Mucosa of stomach (tissue), 1 donor: ENCODE data around the gene FUCA1.
"Not testable (repeated sequence)": the region's sequence is repeated elsewhere in the genome, so short reads cannot be mapped to it uniquely, and the experiment has no call there.

Source experiments
- H3K27me3 ChIP-seq: one replicate; pipeline ENCODE4 v1.7.0; 2013; ENCODE audit warnings: mild to moderate bottlenecking, low read length; ENCODE audit not compliant: control insufficient read depth, insufficient read depth
- H3K36me3 ChIP-seq: one replicate; pipeline ENCODE4 v1.7.0; 2013; ENCODE audit warnings: low read length; ENCODE audit not compliant: control insufficient read depth, insufficient read depth
- H3K4me1 ChIP-seq: one replicate; pipeline ENCODE4 v1.7.0; 2013; ENCODE audit warnings: mild to moderate bottlenecking, low read length; ENCODE audit not compliant: control insufficient read depth, insufficient read depth
- H3K4me3 ChIP-seq: one replicate; pipeline ENCODE4 v1.7.0; 2013; ENCODE audit warnings: low read length
- H3K9ac ChIP-seq: one replicate; pipeline ENCODE4 v1.7.0; 2013; ENCODE audit warnings: mild to moderate bottlenecking, low read length, moderate library complexity
- H3K9me3 ChIP-seq: one replicate; pipeline ENCODE4 v1.7.0; 2013; ENCODE audit warnings: mild to moderate bottlenecking, low read length, moderate library complexity; ENCODE audit not compliant: control insufficient read depth
- donor health status: Pancreatic carcinoma.

The FUCA1 gene

DNA sequence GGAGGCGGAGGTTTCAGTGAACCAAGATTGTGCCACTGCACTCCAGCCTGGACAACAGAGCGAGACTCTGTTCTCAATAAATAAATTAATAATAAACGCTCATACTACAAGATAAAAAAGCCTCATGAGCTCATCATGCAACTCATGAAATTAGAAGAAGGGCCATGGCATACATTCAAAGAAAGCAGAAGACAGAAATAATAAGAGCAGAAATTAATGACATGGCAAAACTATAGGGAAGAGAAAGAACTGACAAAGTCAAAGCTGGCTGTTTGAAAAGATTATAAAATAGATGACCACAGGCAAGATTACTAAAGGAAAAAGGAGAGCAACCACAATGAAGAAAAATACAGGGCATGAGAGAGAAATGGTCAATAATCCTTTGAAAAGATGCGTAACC is 14.7 kb upstream of the FUCA1 start:
- Histone ChIP-seq H3K36me3 (no peaks in the 10 kb centered on the region), H3K4me3 (no peak overlapping the region), H3K9ac (no peak overlapping the region), H3K9me3 (no peaks in the 10 kb centered on the region), H3K4me1 (no peaks in the 10 kb centered on the region), H3K27me3 (no peaks in the 10 kb centered on the region)

DNA sequence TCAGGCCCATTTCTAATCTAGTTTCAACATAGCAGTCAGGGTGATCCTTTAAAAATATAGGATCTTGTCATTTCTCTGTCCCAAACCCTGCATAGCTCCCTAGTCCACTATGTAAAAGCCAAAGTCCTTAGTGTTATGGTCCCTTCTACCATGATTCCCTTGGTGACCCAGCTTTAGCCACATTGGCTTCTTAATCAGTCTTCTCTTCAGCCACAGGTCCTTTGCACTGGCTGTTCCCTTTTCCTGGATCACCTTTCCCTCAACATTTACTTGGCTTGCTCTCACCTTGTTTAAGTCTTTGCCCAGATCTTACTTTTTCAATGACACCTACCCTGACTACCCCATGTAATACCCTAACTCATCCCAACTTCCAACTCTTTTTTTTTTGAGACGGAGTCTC is 11.7 kb upstream of the FUCA1 start:
- no peaks in the 10 kb centered on the region for H3K27me3 ChIP-seq
- H3K9me3 ChIP-seq: no peaks in the 10 kb centered on the region
- H3K4me1 ChIP-seq: no peaks in the 10 kb centered on the region
- H3K4me3 ChIP-seq: no peak overlapping the region
- H3K36me3 ChIP-seq: no peaks in the 10 kb centered on the region
- H3K9ac ChIP-seq: no peak overlapping the region

DNA sequence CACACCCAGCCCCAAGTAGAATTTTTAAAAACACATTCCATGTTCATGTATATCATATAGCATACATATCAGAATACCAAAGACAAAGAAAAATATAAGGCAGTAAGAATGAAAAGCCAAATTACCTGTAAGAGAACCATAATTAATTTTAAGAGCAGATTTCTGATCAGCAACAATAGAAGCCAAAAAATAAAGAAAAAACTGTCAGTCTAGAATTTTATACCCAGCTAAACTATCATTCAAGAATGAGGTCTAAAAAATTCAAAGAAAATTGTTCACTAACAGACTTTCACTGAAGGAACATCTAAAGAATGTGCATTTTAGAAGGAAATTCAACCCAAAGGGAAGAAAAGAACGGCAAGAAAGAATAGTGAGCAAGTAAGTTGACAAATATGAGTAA is 10.6 kb upstream of the FUCA1 start:
- Histone ChIP-seq H3K4me1 (no peaks in the 10 kb centered on the region), H3K9ac (no peak overlapping the region), H3K4me3 (no peak overlapping the region), H3K9me3 (no peaks in the 10 kb centered on the region), H3K36me3 (no peaks in the 10 kb centered on the region), H3K27me3 (no peaks in the 10 kb centered on the region)

DNA sequence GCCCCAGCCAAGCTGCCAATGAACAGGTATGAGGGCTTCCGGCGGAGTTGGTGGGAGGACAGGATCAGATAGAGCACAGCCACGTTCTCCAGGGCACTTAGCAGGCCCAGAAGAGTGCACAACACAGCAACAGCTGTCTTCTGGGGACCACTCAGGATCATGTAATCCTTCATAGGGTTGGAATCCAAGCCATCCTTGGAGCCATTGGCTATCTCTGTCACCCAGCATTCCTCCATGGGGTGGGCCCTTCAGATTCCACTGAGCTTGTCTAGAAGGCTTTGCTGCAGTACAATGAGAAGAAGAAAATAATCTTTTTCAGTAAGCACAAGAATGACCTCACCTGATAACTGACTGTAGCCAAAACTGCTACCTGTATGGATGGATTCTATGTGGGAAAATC is 7.3 kb upstream of the FUCA1 start:
- Histone ChIP-seq H3K27me3 (no peaks in the 10 kb centered on the region), H3K9me3 (no peaks in the 10 kb centered on the region), H3K4me1 (no peaks in the 10 kb centered on the region), H3K4me3 (no peak overlapping the region), H3K9ac (no peak overlapping the region), H3K36me3 (no peaks in the 10 kb centered on the region)

DNA sequence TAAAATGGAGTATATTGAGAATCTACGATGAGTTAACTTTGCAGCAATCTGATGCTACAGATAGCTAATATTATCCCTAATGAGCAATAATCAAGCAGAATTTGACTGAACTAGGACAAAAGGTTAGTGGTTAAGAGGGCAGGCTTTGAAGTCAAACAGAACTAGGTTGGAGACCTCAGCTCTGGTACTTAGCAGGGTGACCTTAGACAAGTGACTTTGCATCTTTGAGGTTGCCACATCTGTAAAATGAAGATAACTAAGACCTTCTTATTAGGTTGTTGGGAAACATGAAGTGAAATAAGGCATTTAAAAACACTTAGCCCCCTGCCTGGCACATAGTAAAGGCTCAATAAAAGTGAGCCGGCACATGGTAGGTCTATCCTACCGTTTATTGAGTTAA is 4.3 kb upstream of the FUCA1 start:
- Histone ChIP-seq H3K4me3 (no peak overlapping the region), H3K36me3 (no peaks in the 10 kb centered on the region), H3K4me1 (peaks cover 2% of the 10 kb centered on the region), H3K9ac (no peak overlapping the region), H3K27me3 (no peaks in the 10 kb centered on the region), H3K9me3 (no peaks in the 10 kb centered on the region)

DNA sequence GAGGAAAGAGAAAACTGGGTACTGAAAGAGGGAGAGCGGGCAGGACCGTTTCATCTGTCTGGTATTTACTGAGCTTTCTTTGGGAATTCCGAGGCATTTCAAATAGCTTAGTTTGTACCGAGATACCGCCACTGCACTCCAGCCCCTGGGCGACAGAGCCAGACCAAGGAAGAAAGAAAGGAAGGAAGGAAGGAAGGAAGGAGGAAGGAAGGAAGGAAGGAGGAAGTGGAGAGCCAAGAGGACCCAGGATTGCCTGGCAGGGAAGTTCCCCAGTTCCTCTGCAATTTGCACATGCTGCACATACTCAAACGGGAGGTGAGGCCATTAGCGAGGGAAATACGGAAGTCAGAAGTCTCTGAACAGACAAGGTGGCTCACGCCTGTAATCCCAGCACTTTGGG is 961 bp upstream of the FUCA1 start:
- Histone ChIP-seq H3K9ac (peak overlapping the region; percentile 68), H3K9me3 (no peaks in the 10 kb centered on the region), H3K4me3 (peak overlapping the region; percentile 45), H3K4me1 (peaks cover 20% of the 10 kb centered on the region), H3K27me3 (no peaks in the 10 kb centered on the region), H3K36me3 (no peaks in the 10 kb centered on the region)

DNA sequence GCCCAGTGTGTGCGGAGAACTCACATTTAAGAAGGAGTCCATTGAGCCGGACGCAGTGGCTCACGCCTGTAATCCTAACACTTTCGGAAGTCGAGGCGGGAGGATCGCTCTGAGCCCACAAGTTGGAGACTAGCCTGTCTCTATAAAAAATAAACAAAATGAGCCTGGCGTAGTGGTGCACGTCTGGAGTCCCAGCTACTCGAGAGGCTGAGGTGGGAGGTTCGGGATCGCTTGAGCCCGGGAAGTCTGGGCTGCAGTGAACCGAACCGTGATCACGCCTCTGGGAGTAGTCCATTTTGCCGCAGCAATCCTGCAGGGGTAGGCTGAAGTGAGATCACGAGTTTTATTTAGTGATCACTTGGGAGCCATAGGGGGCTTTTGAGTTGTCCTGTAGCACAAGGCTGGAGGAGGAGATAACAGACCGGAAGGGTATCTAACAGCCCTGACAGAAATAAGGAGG is 497 bp upstream of the FUCA1 start:
- Histone ChIP-seq H3K9me3 (no peaks in the 10 kb centered on the region), H3K4me3 (peak overlapping the region; percentile 45), H3K27me3 (no peaks in the 10 kb centered on the region), H3K4me1 (peaks cover 20% of the 10 kb centered on the region), H3K36me3 (no peaks in the 10 kb centered on the region), H3K9ac (peak overlapping the region; percentile 68)

DNA sequence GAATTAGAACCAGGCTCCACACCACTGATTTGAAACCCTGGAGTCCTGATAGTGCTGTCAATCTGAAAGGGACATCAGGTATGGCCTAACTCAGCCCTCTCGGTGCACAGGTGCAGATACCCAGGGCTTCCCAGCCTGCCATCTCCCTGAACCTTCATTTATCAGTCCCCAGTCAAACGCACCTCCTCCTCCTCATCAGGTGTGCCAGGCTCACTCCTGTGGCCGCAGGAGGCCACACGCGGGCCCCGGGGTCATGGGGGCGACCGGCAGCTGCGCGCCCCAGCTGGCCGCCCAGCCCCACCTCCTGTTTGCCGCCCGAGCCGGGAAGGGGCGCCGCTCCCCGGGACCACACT is 572 bp downstream of the FUCA1 start:
- Histone ChIP-seq H3K9me3 (no peaks in the 10 kb centered on the region), H3K4me1 (peaks cover 20% of the 10 kb centered on the region), H3K9ac (peak overlapping the region; percentile 68), H3K4me3 (peak overlapping the region; percentile 45), H3K36me3 (no peaks in the 10 kb centered on the region), H3K27me3 (no peaks in the 10 kb centered on the region)

DNA sequence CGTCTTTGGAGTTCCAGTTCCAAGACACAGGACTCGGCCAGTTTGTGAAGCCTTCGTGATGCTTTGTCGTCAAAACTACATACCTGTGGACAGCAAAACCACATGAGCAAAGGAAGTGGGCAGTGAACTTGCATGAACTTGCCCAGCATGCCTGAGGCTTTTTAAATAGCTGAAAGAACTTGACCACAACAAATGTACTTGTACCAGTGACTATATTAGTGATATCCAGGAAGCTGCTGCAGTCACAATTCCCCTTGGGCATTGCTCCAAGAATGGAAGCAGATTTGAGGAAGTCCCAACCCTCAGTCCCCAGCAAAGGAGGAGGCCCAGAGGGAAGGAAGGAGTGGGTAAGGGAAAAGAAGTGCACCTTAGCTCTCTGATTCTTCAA is 2.6 kb downstream of the FUCA1 start:
- no peaks in the 10 kb centered on the region for H3K27me3 ChIP-seq
- H3K9ac ChIP-seq: no peak overlapping the region
- H3K4me3 ChIP-seq: no peak overlapping the region
- H3K9me3 ChIP-seq: no peaks in the 10 kb centered on the region
- no peaks in the 10 kb centered on the region for H3K36me3 ChIP-seq
- peaks cover 20% of the 10 kb centered on the region for H3K4me1 ChIP-seq

DNA sequence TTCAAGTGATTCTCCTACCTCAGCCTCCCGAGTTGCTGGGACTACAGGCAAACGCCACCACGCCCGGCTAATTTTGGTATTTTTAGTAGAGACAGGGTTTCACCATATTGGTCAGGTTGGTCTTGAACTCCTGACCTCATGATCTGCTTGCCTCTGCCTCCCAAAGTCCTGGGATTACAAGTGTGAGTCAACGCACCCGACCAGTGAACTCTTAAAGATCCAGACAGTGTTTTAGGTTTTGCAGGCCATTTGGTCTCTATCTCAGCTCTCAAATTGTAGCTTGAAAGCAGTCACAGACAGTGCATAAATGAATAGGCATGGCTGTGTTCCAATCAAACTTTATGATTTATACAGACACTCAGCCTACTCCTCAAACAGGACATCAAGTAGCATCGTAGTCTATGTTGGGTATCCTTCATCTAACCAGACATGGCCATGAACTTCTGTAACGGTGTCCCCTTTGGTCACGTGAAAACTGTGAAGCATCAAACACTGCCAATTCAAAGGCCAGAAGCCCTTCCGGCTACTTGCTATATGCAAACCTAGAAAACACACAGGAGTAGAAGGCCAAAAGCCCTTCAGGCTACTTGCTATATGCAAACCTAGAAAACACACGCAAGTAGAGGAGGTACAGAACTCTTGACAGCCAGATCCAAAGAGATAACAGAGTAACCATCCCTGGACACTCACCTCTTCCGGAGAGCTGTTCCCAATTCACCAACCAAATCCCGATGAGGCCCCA is 3.1 kb downstream of the FUCA1 start:
- Histone ChIP-seq H3K4me1 (peaks cover 20% of the 10 kb centered on the region), H3K27me3 (no peaks in the 10 kb centered on the region), H3K4me3 (no peak overlapping the region), H3K36me3 (no peaks in the 10 kb centered on the region), H3K9ac (no peak overlapping the region), H3K9me3 (no peaks in the 10 kb centered on the region)

DNA sequence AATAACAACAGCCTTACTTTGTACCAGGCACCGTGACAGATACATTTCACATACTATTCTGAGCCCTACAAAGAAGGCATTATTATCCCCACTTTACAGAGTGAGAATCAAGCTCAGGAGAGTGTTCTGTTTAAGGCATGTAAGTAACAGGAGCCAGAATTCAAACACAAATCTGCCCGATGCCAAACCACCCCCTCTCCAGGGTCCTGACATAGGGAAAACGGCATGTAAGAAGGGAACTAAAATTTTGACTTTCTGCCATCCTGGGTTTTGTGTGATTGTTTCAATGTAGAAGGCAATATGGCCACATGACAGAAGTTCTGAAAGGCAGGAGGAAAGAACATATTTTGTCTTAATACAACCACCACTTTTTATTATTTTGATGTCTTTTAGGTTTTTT is 5.5 kb downstream of the FUCA1 start:
- Histone ChIP-seq H3K4me1 (peaks cover 20% of the 10 kb centered on the region), H3K36me3 (no peaks in the 10 kb centered on the region), H3K4me3 (no peak overlapping the region), H3K27me3 (no peaks in the 10 kb centered on the region), H3K9ac (no peak overlapping the region), H3K9me3 (no peaks in the 10 kb centered on the region)

DNA sequence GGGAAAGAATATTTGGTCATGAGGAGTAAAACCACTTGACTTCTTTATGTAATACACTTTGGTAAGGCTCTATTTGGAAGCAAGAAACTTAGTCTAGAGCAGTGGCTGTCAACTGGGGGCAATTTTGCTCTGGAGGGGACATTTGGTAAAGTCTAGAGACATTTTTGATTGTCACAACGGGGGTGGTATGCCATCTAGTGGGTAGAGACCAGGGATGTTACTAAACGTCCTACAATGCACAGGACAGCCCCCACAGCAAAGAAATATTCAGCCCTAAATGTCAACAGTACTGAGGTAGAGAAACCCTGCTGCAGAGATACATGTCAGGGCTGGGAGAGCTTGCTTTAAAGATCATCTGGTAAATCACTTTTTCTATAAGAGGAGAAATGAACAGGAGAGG is 13.5 kb downstream of the FUCA1 start:
- no peaks in the 10 kb centered on the region for H3K36me3 ChIP-seq
- no peaks in the 10 kb centered on the region for H3K9me3 ChIP-seq
- no peaks in the 10 kb centered on the region for H3K27me3 ChIP-seq
- no peak overlapping the region for H3K4me3 ChIP-seq
- H3K4me1 ChIP-seq: no peaks in the 10 kb centered on the region
- H3K9ac ChIP-seq: no peak overlapping the region

DNA sequence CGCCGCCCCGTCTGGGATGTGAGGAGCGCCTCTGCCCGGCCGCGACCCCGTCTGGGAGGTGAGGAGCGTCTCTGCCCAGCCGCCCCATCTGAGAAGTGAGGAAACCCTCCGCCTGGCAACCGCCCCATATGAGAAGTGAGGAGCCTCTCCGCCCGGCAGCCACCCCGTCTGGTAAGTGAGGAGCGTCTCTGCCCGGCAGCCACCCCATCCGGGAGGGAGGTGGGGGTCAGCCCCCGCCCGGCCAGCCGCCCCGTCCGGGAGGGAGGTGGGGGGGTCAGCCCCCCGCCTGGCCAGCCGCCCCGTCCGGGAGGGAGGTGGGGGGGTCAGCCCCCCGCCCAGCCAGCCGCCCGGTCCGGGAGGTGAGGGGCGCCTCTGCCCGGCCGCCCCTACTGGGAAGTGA is 15.0 kb downstream of the FUCA1 start:
- H3K4me3 ChIP-seq, H3K4me1 ChIP-seq, H3K36me3 ChIP-seq, H3K9me3 ChIP-seq, H3K27me3 ChIP-seq, H3K9ac ChIP-seq: not testable (repeated sequence)
